ENCODE results near the gene CACNA2D3.
A peak's percentile ranks its signal among the peaks of the same experiment; 100 is the strongest.

CACNA2D3 gene

DNA sequence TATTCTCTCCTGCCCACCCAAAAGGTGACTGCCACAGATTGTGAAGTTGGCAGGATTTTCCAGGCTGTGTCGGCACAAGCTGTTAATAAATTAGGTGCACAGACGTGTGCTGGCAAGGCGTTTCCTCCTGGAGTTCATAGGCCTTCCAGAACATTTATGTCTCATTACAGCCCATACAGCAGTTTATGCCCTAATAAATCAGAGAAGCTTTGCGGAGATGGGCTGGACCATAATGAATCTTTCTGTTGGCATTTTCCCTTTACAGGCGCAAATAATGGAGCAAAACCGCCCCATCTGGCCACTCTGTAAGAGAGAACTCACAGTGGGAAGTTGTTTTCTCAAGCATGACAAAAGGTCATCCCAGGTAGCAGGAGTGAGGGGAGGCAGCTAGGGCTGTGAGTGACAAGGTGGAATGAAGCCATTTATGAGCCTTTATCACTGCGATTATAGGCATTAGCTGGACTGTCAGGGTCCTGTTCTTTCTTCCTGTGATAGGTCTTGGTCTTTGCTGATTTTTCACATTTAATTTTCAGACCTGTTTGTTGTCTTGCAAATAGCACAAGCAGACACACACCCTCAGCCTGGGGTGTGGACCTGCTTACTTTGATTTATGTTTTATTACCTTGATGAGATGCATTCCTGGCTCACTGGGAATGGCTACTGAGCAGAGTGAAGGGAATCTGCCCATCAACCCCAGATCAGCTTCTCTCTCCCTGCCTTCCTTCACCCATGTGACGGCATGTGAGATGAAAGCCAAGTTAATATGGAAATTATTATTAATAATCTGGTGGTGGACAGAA, 548.0 kb downstream of the CACNA2D3 start:
- 55 to 74% methylated on average over 4 to 6 of the region's 8 CpGs for WGBS, 2 experiments (ENCODE audit: insufficient coverage in 2 of 2)
- no peaks in the 10 kb centered on the region for H3K36me3 ChIP-seq (ENCODE audit: control insufficient read depth, insufficient read depth, low read length)
- H3K27ac ChIP-seq (ENCODE audit: low read depth, low read length, severe bottlenecking) = no peak overlapping the region
- H3K4me1 ChIP-seq (ENCODE audit: control insufficient read depth, insufficient read depth, low read length, poor library complexity, severe bottlenecking) = no peaks in the 10 kb centered on the region
- no peaks in the 10 kb centered on the region for H3K9me3 ChIP-seq (ENCODE audit: control insufficient read depth, low read length)
- H3K4me3 ChIP-seq (ENCODE audit: extremely low read depth, insufficient read depth, low read length, poor library complexity, severe bottlenecking) = no peak overlapping the region

DNA sequence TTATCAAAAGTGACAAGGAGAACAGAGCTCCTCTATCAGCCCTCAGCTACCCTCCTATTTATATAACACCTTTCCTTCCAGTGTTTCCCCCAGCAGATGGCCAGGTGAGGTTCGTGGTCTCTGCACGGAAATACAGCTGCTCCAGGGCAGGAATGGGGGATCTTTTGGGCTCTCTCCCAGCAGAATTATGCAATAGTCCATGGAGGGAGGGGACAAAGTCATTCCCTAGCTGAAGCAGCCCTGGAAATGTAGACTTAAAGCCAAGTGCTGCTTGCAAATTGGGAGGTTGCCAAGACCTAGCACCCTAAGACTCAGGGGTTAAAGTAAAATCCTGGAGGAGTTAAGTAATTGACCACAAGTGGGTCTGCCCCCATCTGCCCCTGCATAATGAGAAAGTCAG, 549.2 kb downstream of the CACNA2D3 start:
- Histone ChIP-seq H3K4me1 (ENCODE audit: control insufficient read depth, insufficient read depth, low read length, poor library complexity, severe bottlenecking) (no peaks in the 10 kb centered on the region), H3K4me3 (ENCODE audit: extremely low read depth, insufficient read depth, low read length, poor library complexity, severe bottlenecking) (no peak overlapping the region), H3K9me3 (ENCODE audit: control insufficient read depth, low read length) (peaks cover 3% of the 10 kb centered on the region), H3K27ac (ENCODE audit: low read depth, low read length, severe bottlenecking) (no peak overlapping the region), H3K36me3 (ENCODE audit: control insufficient read depth, insufficient read depth, low read length) (no peaks in the 10 kb centered on the region)
- 71 to 94% methylated on average over 2 of the region's 2 CpGs for WGBS, 2 experiments (ENCODE audit: insufficient coverage in 2 of 2)

DNA sequence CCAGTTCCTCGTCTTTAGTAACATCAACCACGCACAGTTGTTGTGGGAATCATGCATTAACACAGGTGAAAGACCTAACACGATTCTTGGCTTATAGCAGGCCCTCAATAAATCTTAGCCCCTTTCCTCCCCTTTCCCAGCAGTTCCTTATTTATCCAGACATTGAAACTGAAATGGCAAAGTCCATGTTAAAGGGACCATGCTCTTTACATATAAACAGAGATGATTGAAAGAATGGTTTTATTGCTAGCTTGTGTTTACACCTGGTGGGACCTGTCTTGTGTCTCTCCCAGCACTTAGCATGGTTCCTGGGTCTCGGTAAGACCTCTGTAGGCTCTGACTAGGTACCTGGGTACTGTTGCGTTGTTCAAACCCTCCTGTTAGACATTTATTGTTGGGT, 553.7 kb downstream of the CACNA2D3 start:
- WGBS, 2 experiments (ENCODE audit: insufficient coverage in 2 of 2) = 90% methylated on average over 2 to 4 of the region's 5 CpGs

DNA sequence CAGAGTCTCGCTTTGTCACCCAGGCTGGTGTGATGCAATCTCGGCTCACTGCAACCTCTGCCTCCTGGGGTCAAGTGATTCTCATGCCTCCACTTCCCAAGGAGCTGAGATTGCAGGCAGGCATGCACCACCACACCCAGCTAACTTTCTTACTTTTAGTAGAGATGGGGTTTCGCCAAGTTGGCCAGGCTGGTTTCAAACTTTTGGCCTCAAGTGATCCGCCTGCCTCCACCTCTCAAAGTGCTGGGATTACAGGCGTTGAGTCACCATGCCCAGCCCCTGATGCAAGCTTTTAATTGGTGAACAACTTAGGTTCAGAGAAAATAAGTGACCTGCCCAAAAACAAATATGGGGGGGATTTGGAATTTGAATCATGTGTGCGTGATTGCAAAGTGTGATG, 559.4 kb downstream of the CACNA2D3 start:
- Histone ChIP-seq H3K4me1 (ENCODE audit: control insufficient read depth, insufficient read depth, low read length, poor library complexity, severe bottlenecking) (no peaks in the 10 kb centered on the region), H3K9me3 (ENCODE audit: control insufficient read depth, low read length) (no peaks in the 10 kb centered on the region), H3K4me3 (ENCODE audit: extremely low read depth, insufficient read depth, low read length, poor library complexity, severe bottlenecking) (no peak overlapping the region), H3K27ac (ENCODE audit: low read depth, low read length, severe bottlenecking) (no peak overlapping the region), H3K36me3 (ENCODE audit: control insufficient read depth, insufficient read depth, low read length) (no peaks in the 10 kb centered on the region)
- 93 to 95% methylated on average over 4 to 5 of the region's 6 CpGs for WGBS, 2 experiments (ENCODE audit: insufficient coverage in 2 of 2)

More for the DNA sequence above, 553.7 kb downstream of the CACNA2D3 start:
- H3K27ac ChIP-seq (ENCODE audit: low read depth, low read length, severe bottlenecking) = no peak overlapping the region
- H3K36me3 ChIP-seq (ENCODE audit: control insufficient read depth, insufficient read depth, low read length) = no peaks in the 10 kb centered on the region
- no peak overlapping the region for H3K4me3 ChIP-seq (ENCODE audit: extremely low read depth, insufficient read depth, low read length, poor library complexity, severe bottlenecking)
- H3K4me1 ChIP-seq (ENCODE audit: control insufficient read depth, insufficient read depth, low read length, poor library complexity, severe bottlenecking) = no peaks in the 10 kb centered on the region
- H3K9me3 ChIP-seq (ENCODE audit: control insufficient read depth, low read length) = peaks cover 3% of the 10 kb centered on the region

DNA sequence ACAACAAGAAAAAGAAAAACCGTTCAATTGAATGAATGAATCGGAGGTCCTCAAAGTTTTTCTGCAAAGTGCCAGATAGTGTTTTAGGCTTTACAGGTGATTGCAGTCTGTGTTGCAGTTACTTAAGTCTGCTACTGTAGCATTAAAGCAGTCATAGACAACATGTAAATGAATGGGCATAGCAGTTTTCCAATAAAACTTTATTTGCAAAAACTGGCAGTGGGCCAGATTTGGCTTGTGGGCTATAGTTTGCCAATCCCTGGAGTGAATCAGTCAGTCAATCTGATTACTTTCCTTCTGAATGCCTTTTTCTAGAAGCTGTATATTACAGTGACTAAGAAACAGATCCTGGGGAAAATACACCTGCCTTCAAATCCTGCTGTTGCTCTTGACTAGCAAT, 562.9 kb downstream of the CACNA2D3 start:
- no peak overlapping the region for H3K27ac ChIP-seq (ENCODE audit: low read depth, low read length, severe bottlenecking)
- H3K4me1 ChIP-seq (ENCODE audit: control insufficient read depth, insufficient read depth, low read length, poor library complexity, severe bottlenecking) = no peaks in the 10 kb centered on the region
- WGBS, 2 experiments (ENCODE audit: insufficient coverage in 2 of 2) = 90 to 92% methylated on average over 2 of the region's 2 CpGs
- H3K4me3 ChIP-seq (ENCODE audit: extremely low read depth, insufficient read depth, low read length, poor library complexity, severe bottlenecking) = no peak overlapping the region
- no peaks in the 10 kb centered on the region for H3K36me3 ChIP-seq (ENCODE audit: control insufficient read depth, insufficient read depth, low read length)
- H3K9me3 ChIP-seq (ENCODE audit: control insufficient read depth, low read length) = no peaks in the 10 kb centered on the region

DNA sequence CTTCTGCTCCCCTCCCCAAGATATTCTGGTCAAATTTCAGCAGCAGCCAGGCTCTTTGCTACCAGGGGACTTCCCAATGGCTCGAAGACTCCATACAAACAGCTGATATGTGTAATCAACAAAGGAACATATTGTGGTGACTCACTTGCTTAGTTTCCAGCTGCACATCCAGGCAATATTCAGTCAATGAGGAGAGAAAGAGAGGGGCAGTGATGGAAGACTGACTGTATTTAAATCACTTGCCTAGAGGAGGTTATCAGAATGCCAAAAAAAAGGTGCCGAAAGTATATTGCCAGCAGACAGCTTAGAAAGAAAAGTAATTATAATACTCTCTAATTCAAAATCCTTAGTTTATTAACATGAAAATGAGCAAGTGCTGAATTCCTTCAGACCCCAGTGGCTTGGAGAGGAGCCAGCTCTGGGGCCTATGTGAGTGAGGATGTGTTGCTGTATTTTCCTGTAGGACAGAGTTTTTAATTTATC, 569.0 kb downstream of the CACNA2D3 start:
- H3K4me3 ChIP-seq (ENCODE audit: extremely low read depth, insufficient read depth, low read length, poor library complexity, severe bottlenecking) = no peak overlapping the region
- peaks cover 10% of the 10 kb centered on the region for H3K4me1 ChIP-seq (ENCODE audit: control insufficient read depth, insufficient read depth, low read length, poor library complexity, severe bottlenecking)
- no peaks in the 10 kb centered on the region for H3K9me3 ChIP-seq (ENCODE audit: control insufficient read depth, low read length)
- no peaks in the 10 kb centered on the region for H3K36me3 ChIP-seq (ENCODE audit: control insufficient read depth, insufficient read depth, low read length)
- peak overlapping the region; percentile 43 for H3K27ac ChIP-seq (ENCODE audit: low read depth, low read length, severe bottlenecking)
- WGBS, 2 experiments (ENCODE audit: insufficient coverage in 2 of 2) = 60% methylated on average over 1 of the region's 2 CpGs; no CpG with 5 or more reads in 1 of the 2 experiments

GRCh38 chr3:54696313-54696712, 574.0 kb downstream of the CACNA2D3 start:
- H3K9me3 ChIP-seq (ENCODE audit: control insufficient read depth, low read length) = no peaks in the 10 kb centered on the region
- no peaks in the 10 kb centered on the region for H3K36me3 ChIP-seq (ENCODE audit: control insufficient read depth, insufficient read depth, low read length)
- peaks cover 26% of the 10 kb centered on the region for H3K4me1 ChIP-seq (ENCODE audit: control insufficient read depth, insufficient read depth, low read length, poor library complexity, severe bottlenecking)
- H3K4me3 ChIP-seq (ENCODE audit: extremely low read depth, insufficient read depth, low read length, poor library complexity, severe bottlenecking) = no peak overlapping the region
- WGBS, 2 experiments (ENCODE audit: insufficient coverage in 2 of 2) = 75% methylated on average over 1 of the region's 3 CpGs
- H3K27ac ChIP-seq (ENCODE audit: low read depth, low read length, severe bottlenecking) = no peak overlapping the region

GRCh38 chr3:54698054-54698453, 575.7 kb downstream of the CACNA2D3 start:
- no peak overlapping the region for H3K4me3 ChIP-seq (ENCODE audit: extremely low read depth, insufficient read depth, low read length, poor library complexity, severe bottlenecking)
- peak overlapping the region; percentile 60 for H3K27ac ChIP-seq (ENCODE audit: low read depth, low read length, severe bottlenecking)
- peaks cover 24% of the 10 kb centered on the region for H3K4me1 ChIP-seq (ENCODE audit: control insufficient read depth, insufficient read depth, low read length, poor library complexity, severe bottlenecking)
- H3K9me3 ChIP-seq (ENCODE audit: control insufficient read depth, low read length) = no peaks in the 10 kb centered on the region
- WGBS, 2 experiments (ENCODE audit: insufficient coverage in 2 of 2) = no CpG with 5 or more reads among the region's 1 CpG
- H3K36me3 ChIP-seq (ENCODE audit: control insufficient read depth, insufficient read depth, low read length) = no peaks in the 10 kb centered on the region

GRCh38 chr3:54703923-54704322, 581.6 kb downstream of the CACNA2D3 start:
- no peaks in the 10 kb centered on the region for H3K9me3 ChIP-seq (ENCODE audit: control insufficient read depth, low read length)
- WGBS, 2 experiments (ENCODE audit: insufficient coverage in 2 of 2) = no CpG with 5 or more reads among the region's 1 CpG
- H3K4me1 ChIP-seq (ENCODE audit: control insufficient read depth, insufficient read depth, low read length, poor library complexity, severe bottlenecking) = peaks cover 8% of the 10 kb centered on the region
- no peak overlapping the region for H3K4me3 ChIP-seq (ENCODE audit: extremely low read depth, insufficient read depth, low read length, poor library complexity, severe bottlenecking)
- H3K27ac ChIP-seq (ENCODE audit: low read depth, low read length, severe bottlenecking) = no peak overlapping the region
- no peaks in the 10 kb centered on the region for H3K36me3 ChIP-seq (ENCODE audit: control insufficient read depth, insufficient read depth, low read length)

GRCh38 chr3:54705730-54706129, 583.4 kb downstream of the CACNA2D3 start:
- no peaks in the 10 kb centered on the region for H3K36me3 ChIP-seq (ENCODE audit: control insufficient read depth, insufficient read depth, low read length)
- peaks cover 5% of the 10 kb centered on the region for H3K4me1 ChIP-seq (ENCODE audit: control insufficient read depth, insufficient read depth, low read length, poor library complexity, severe bottlenecking)
- no peak overlapping the region for H3K27ac ChIP-seq (ENCODE audit: low read depth, low read length, severe bottlenecking)
- H3K4me3 ChIP-seq (ENCODE audit: extremely low read depth, insufficient read depth, low read length, poor library complexity, severe bottlenecking) = no peak overlapping the region
- WGBS, 2 experiments (ENCODE audit: insufficient coverage in 2 of 2) = 65 to 75% methylated on average over 2 of the region's 3 CpGs
- H3K9me3 ChIP-seq (ENCODE audit: control insufficient read depth, low read length) = no peaks in the 10 kb centered on the region

DNA sequence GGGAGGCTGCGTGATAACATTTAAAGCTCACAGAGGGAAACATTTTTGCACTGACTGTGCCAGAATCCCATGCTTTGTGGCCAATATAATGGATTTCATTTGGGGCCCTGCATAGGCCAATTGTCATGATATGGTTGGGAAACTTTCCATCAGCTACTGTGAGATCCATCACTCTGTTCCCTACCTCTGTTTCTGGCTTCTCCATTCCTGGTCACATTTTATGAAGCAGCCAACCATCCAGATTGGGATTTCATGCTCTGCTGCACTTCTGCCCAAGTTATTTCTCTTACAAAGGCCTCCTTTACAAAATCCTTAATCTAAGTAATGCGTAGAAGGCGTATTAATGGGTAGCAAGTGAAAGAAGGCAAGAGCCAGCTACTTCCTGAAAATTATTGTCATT, 584.4 kb downstream of the CACNA2D3 start:
- 100% methylated on average over 1 of the region's 3 CpGs; no CpG with 5 or more reads in 1 of the 2 experiments for whole genome bisulfite sequencing, 2 experiments (ENCODE audit: insufficient coverage in 2 of 2)
- Histone ChIP-seq H3K9me3 (ENCODE audit: control insufficient read depth, low read length) (no peaks in the 10 kb centered on the region), H3K27ac (ENCODE audit: low read depth, low read length, severe bottlenecking) (no peak overlapping the region), H3K4me1 (ENCODE audit: control insufficient read depth, insufficient read depth, low read length, poor library complexity, severe bottlenecking) (peaks cover 5% of the 10 kb centered on the region), H3K36me3 (ENCODE audit: control insufficient read depth, insufficient read depth, low read length) (no peaks in the 10 kb centered on the region), H3K4me3 (ENCODE audit: extremely low read depth, insufficient read depth, low read length, poor library complexity, severe bottlenecking) (no peak overlapping the region)

All from mesodermal cell (in vitro differentiated cells).